K562 (cell line): ENCODE measurements around the gene HDGFL2. TPM values are rescaled to one million over a fixed set of nuclear protein-coding genes. Genes with fewer than 3 reads are reported as not detected.
A peak's percentile ranks its signal among the peaks of the same experiment; 100 is the strongest.

Experiments used
- CBFA2T3 ChIP-seq: fragments of 450-650 bp; IDR thresholded peaks from 2 replicates; pipeline ENCODE4 v1.6.1; 2017
- CCAR2 ChIP-seq: fragments of 200-400 bp; formaldehyde crosslinking; IDR thresholded peaks from 2 replicates; pipeline ENCODE4 v1.6.1; 2017; ENCODE audit warnings: mild to moderate bottlenecking, low read depth, low read length
- CEBPG ChIP-seq, 3 experiments: fragments of 200-800 bp in 1 of 3; sonication (Bioruptor generic) in 1 of 3; sonication (generic) in 1 of 3; formaldehyde crosslinking in 1 of 3; IDR thresholded peaks in 2 of 3; conservative IDR thresholded peaks in 1 of 3; 2 replicates each; pipeline versions ENCODE4 v1.6.1 to v1.8.0; 2016 to 2022; ENCODE audit warnings: missing compliant biosample characterization in 2 of 3, missing genetic modification characterization in 2 of 3, mild to moderate bottlenecking in 1 of 3, missing genetic modification reagents in 1 of 3
- CTCFL ChIP-seq: IDR thresholded peaks from 2 replicates; pipeline ENCODE4 v1.6.1; 2011; ENCODE audit warnings: borderline replicate concordance, low read depth, mild to moderate bottlenecking, moderate library complexity, low read length; ENCODE audit not compliant: insufficient read depth, poor library complexity, severe bottlenecking
- CXXC5 ChIP-seq: fragments of 250-450 bp; sonication (Bioruptor Pico); IDR thresholded peaks from 2 replicates; pipeline ENCODE4 v1.8.0; 2022; ENCODE audit warnings: inconsistent platforms, mild to moderate bottlenecking, moderate library complexity
- KHSRP ChIP-seq: fragments of 450-650 bp; IDR thresholded peaks from 2 replicates; pipeline ENCODE4 v1.6.1; 2017
- MTA1 ChIP-seq: fragments of 450-650 bp; IDR thresholded peaks from 2 replicates; pipeline ENCODE4 v1.6.1; 2017; ENCODE audit warnings: borderline replicate concordance
- NFRKB ChIP-seq: fragments of 450-650 bp; IDR thresholded peaks from 2 replicates; pipeline ENCODE4 v1.6.1; 2016; ENCODE audit warnings: low read depth
- PHF8 ChIP-seq: fragments of 200-600 bp; sonication (generic); IDR thresholded peaks from 2 replicates; pipeline ENCODE4 v1.6.1; 2012; ENCODE audit warnings: mixed run types, mild to moderate bottlenecking, inconsistent platforms, low read length, moderate library complexity, borderline replicate concordance
- RBM39 ChIP-seq: fragments of 200-400 bp; formaldehyde crosslinking; optimal IDR thresholded peaks from 2 replicates; pipeline ENCODE3; 2018; ENCODE audit warnings: low read depth, low read length
- SAFB ChIP-seq: fragments of 200-400 bp; formaldehyde crosslinking; IDR thresholded peaks from 2 replicates; pipeline ENCODE4 v1.6.1; 2017; ENCODE audit warnings: low read depth, low read length, borderline replicate concordance
- SIN3B ChIP-seq: fragments of 450-650 bp; IDR thresholded peaks from 2 replicates; pipeline ENCODE4 v1.6.1; 2017; ENCODE audit warnings: low read depth, mild to moderate bottlenecking, moderate library complexity
- SIX5 ChIP-seq, 2 experiments: IDR thresholded peaks; 2 replicates each; pipeline ENCODE4 v1.6.1; 2011; ENCODE audit warnings: low read length in 2 of 2, borderline replicate concordance in 1 of 2, low read depth in 1 of 2, mild to moderate bottlenecking in 1 of 2, moderate library complexity in 1 of 2; ENCODE audit not compliant: insufficient read depth in 1 of 2
- TAF1 ChIP-seq: IDR thresholded peaks from 2 replicates; pipeline ENCODE4 v1.6.1; 2011; ENCODE audit warnings: mild to moderate bottlenecking, low read length, moderate library complexity; ENCODE audit not compliant: insufficient read depth, control insufficient read depth, severe bottlenecking; ENCODE audit errors: extremely low read depth
- THRB ChIP-seq: fragments of 450-650 bp; formaldehyde crosslinking; conservative IDR thresholded peaks from 2 replicates; pipeline ENCODE4 v1.4.0; 2022; ENCODE audit warnings: mild to moderate bottlenecking, missing genetic modification characterization
- ZBTB7A ChIP-seq: IDR thresholded peaks from 2 replicates; pipeline ENCODE4 v1.6.1; 2011; ENCODE audit warnings: low read depth, mild to moderate bottlenecking, low read length, moderate library complexity, borderline replicate concordance; ENCODE audit not compliant: control insufficient read depth
- ZFPM2 ChIP-seq: fragments of 250-450 bp; sonication (Bioruptor Pico); IDR thresholded peaks from 2 replicates; pipeline ENCODE4 v1.5.1; 2022; ENCODE audit warnings: mild to moderate bottlenecking
- ZNF263 ChIP-seq: sonication (generic); formaldehyde crosslinking; IDR thresholded peaks from 2 replicates; pipeline ENCODE4 v1.8.0; 2022; ENCODE audit warnings: mild to moderate bottlenecking, missing genetic modification reagents, borderline replicate concordance
- ZNF274 ChIP-seq: IDR thresholded peaks from 2 replicates; pipeline ENCODE4 v1.6.1; 2011; ENCODE audit warnings: low read depth, mild to moderate bottlenecking, low read length, moderate library complexity, borderline replicate concordance
- ZNF3 ChIP-seq: fragments of 250-450 bp; sonication (Bioruptor Pico); IDR thresholded peaks from 2 replicates; pipeline ENCODE4 v1.5.0; 2021; ENCODE audit warnings: mild to moderate bottlenecking, moderate library complexity
- ZNF408 ChIP-seq: fragments of 250-450 bp; sonication (Bioruptor Pico); IDR thresholded peaks from 2 replicates; pipeline ENCODE4 v1.4.0; 2020; ENCODE audit warnings: low read depth, mild to moderate bottlenecking, moderate library complexity
- ZNF444 ChIP-seq: fragments of 250-450 bp; sonication (Bioruptor Pico); IDR thresholded peaks from 2 replicates; pipeline ENCODE4 v1.4.0; 2020; ENCODE audit warnings: mild to moderate bottlenecking, moderate library complexity
- polyA plus RNA-seq, 8 experiments: library from polyadenylated mRNA; depleted of rRNA in 4 of 8; stranded (reverse) in 5 of 8; unstranded in 3 of 8; fragments of >200 nt; fragmentation: Nextera tagmentation in 2 of 8; fragmentation: Illumina TruSeq in 1 of 8; extraction: Ambion mirVana in 2 of 8; extraction: Trizol in 1 of 8; gene quantifications; 2 replicates each; pipeline versions ENCODE4 v1.2.1 to v1.2.3, GENCODE V29; 2011 to 2014; ENCODE audit warnings: inconsistent platforms in 1 of 8, missing spikeins in 1 of 8
- total RNA-seq, 7 experiments: library from RNA; depleted of rRNA in 6 of 7; stranded (reverse); fragments of >200 nt in 6 of 7; fragmentation: Illumina TruSeq in 2 of 7; extraction: Trizol in 2 of 7; gene quantifications; 2 replicates each; pipeline versions ENCODE4 v1.2.1 to v1.2.3, GENCODE V29; 2011 to 2021; ENCODE audit warnings: low replicate concordance in 1 of 7

HDGFL2 gene
- total and polyA plus RNA-seq, 9 of the 15 experiments (the other 6 are each of a cell fraction or from before 2014, with no cell fraction given) = 0.13 to 61.7 (median 16.0) TPM

GRCh38 chr19:4523306-4524110 lies 51.4 kb downstream of the HDGFL2 start (continued):
- TF ChIP-seq THRB (no peak), ZBTB7A (peak; percentile 23; the same call in 1 of the 2 replicates), ZFPM2 (CRISPR knock-in tag) (no peak), PHF8 (no peak), SIN3B (no peak), CBFA2T3 (0 out of 2 replicates have a peak, but pooled peaks have one; percentile 5), SIX5 (IDR thresholded peaks at IDR 0.05; ENCODE audit: borderline replicate concordance in 1 of 2, insufficient read depth in 1 of 2, low read depth in 1 of 2, low read length in 2 of 2) (no peak), ZNF444 (no peak), RBM39 (no peak), CXXC5 (CRISPR knock-in tag) (no peak), SAFB (no peak), ZNF263 (CRISPR knock-in tag) (no peak), KHSRP (no peak), ZNF274 (no peak), CEBPG (CRISPR knock-in tag; IDR thresholded peaks at IDR 0.05) (no peak), CEBPG (tag; conservative IDR thresholded peaks at IDR 0.05 in 1 of 2, IDR thresholded peaks at IDR 0.05 in 1 of 2) (no peak), CTCFL (peak; percentile 71), ZNF3 (CRISPR knock-in tag) (no peak), MTA1 (no peak), NFRKB (no peak), TAF1 (no peak), ZNF408 (CRISPR knock-in tag) (no peak), CCAR2 (no peak)
